Measurements from ENCODE around the gene SCNN1G.

GRCh38 chr16:23137256-23137655 is 45.3 kb upstream of the SCNN1G start:
- TF ChIP-seq RFX1 (IDR thresholded peaks at IDR 0.05) (no peak), TAF15 (IDR thresholded peaks at IDR 0.05; ENCODE audit: low read depth, low read length, poor library complexity, severe bottlenecking) (no peak), CHD2 (IDR thresholded peaks at IDR 0.05; ENCODE audit: low read depth, low read length) (no peak), GABPB1 (CRISPR knock-in tag; IDR thresholded peaks at IDR 0.05) (no peak), EP300 (IDR thresholded peaks at IDR 0.05; ENCODE audit: low read depth in 2 of 2, low read length in 2 of 2) (no peak), EP300 (CRISPR knock-in tag; IDR thresholded peaks at IDR 0.05; ENCODE audit: borderline replicate concordance) (no peak), KDM5A (IDR thresholded peaks at IDR 0.05; ENCODE audit: borderline replicate concordance, low read length) (no peak), RAD21 (CRISPR knock-in tag; IDR thresholded peaks at IDR 0.05) (no peak)
- TF ChIP-seq, protein P1, sequence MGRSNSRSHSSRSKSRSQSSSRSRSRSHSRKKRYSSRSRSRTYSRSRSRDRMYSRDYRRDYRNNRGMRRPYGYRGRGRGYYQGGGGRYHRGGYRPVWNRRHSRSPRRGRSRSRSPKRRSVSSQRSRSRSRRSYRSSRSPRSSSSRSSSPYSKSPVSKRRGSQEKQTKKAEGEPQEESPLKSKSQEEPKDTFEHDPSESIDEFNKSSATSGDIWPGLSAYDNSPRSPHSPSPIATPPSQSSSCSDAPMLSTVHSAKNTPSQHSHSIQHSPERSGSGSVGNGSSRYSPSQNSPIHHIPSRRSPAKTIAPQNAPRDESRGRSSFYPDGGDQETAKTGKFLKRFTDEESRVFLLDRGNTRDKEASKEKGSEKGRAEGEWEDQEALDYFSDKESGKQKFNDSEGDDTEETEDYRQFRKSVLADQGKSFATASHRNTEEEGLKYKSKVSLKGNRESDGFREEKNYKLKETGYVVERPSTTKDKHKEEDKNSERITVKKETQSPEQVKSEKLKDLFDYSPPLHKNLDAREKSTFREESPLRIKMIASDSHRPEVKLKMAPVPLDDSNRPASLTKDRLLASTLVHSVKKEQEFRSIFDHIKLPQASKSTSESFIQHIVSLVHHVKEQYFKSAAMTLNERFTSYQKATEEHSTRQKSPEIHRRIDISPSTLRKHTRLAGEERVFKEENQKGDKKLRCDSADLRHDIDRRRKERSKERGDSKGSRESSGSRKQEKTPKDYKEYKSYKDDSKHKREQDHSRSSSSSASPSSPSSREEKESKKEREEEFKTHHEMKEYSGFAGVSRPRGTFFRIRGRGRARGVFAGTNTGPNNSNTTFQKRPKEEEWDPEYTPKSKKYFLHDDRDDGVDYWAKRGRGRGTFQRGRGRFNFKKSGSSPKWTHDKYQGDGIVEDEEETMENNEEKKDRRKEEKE (IDR thresholded peaks at IDR 0.05) = no peak
- TF ChIP-seq, protein P2, sequence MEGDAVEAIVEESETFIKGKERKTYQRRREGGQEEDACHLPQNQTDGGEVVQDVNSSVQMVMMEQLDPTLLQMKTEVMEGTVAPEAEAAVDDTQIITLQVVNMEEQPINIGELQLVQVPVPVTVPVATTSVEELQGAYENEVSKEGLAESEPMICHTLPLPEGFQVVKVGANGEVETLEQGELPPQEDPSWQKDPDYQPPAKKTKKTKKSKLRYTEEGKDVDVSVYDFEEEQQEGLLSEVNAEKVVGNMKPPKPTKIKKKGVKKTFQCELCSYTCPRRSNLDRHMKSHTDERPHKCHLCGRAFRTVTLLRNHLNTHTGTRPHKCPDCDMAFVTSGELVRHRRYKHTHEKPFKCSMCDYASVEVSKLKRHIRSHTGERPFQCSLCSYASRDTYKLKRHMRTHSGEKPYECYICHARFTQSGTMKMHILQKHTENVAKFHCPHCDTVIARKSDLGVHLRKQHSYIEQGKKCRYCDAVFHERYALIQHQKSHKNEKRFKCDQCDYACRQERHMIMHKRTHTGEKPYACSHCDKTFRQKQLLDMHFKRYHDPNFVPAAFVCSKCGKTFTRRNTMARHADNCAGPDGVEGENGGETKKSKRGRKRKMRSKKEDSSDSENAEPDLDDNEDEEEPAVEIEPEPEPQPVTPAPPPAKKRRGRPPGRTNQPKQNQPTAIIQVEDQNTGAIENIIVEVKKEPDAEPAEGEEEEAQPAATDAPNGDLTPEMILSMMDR (CRISPR knock-in tag; IDR thresholded peaks at IDR 0.05) = no peak

All from HepG2 (cell line).